ENCODE measurements around the gene HEATR5A. TPM values are rescaled to one million over a fixed set of nuclear protein-coding genes. Genes with fewer than 3 reads are reported as not detected.

Gene HEATR5A
- total and polyA plus RNA-seq, 4 donors: 10.9 to 54.0 (median 28.9) TPM

DNA sequence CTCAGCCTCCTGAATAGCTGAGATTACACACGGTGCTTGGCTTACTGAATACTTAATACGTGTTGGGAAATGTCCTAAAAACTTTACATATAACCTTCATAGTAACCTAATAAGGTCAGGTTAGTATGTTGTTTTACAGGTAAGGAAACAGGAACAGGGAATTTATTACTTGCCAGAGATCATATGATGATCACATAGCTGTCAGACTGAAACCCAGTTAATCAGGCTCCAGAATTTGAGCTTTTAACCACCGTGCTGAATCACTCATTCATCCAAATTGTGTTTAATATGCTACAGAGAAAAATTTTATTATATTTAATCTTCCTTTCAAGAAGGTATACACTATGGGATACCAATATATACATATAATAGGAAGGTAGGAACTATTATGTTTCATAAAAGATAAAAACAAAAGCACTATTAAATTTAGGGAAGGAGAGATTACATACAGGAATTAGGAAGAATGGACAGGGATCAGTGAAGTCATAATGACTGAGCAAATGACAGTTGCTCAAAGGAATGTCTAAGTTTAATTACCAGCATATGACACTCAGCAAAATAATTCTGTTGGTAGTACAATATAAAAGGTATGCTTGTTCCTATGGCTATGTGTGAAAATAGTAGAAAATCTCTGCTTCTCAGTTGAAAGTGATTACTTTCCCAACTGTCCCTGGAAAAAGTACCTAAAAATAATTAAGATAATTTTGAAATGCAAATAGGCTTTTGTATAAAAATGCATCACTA is 59.3 kb downstream of the HEATR5A start:
- Histone ChIP-seq H3K36me3 (ENCODE audit: control insufficient read depth in 4 of 4, insufficient read depth in 4 of 4, low read length in 4 of 4) (peaks cover 5 to 17% (median 13%) of the 10 kb centered on the region in 4 donors), H3K9me3 (ENCODE audit: control insufficient read depth in 4 of 4, insufficient read depth in 3 of 4, low read length in 3 of 4) (no peaks in the 10 kb centered on the region), H3K27me3 (ENCODE audit: control insufficient read depth in 3 of 3, insufficient read depth in 3 of 3, low read length in 2 of 3) (no peaks in the 10 kb centered on the region), H3K9ac (ENCODE audit: insufficient read depth in 1 of 2, low read length in 2 of 2) (no peak overlapping the region), H3K4me1 (ENCODE audit: control insufficient read depth in 5 of 5, insufficient read depth in 5 of 5, low read length in 5 of 5) (no peaks in the 10 kb centered on the region), H3K4me3 (no peak overlapping the region), H3K27ac (ENCODE audit: low read depth in 1 of 2, low read length in 1 of 2) (no peak overlapping the region)
- ATAC-seq (ENCODE audit: insufficient read depth, low FRiP score) (no peak), DNase-seq (no peak)
- TF ChIP-seq, protein P1, sequence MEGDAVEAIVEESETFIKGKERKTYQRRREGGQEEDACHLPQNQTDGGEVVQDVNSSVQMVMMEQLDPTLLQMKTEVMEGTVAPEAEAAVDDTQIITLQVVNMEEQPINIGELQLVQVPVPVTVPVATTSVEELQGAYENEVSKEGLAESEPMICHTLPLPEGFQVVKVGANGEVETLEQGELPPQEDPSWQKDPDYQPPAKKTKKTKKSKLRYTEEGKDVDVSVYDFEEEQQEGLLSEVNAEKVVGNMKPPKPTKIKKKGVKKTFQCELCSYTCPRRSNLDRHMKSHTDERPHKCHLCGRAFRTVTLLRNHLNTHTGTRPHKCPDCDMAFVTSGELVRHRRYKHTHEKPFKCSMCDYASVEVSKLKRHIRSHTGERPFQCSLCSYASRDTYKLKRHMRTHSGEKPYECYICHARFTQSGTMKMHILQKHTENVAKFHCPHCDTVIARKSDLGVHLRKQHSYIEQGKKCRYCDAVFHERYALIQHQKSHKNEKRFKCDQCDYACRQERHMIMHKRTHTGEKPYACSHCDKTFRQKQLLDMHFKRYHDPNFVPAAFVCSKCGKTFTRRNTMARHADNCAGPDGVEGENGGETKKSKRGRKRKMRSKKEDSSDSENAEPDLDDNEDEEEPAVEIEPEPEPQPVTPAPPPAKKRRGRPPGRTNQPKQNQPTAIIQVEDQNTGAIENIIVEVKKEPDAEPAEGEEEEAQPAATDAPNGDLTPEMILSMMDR (IDR thresholded peaks at IDR 0.05; ENCODE audit: control extremely low read depth, extremely low read depth): no peak
- 94 to 95% methylated on average over 3 of the region's 3 CpGs for WGBS, 2 donors

DNA sequence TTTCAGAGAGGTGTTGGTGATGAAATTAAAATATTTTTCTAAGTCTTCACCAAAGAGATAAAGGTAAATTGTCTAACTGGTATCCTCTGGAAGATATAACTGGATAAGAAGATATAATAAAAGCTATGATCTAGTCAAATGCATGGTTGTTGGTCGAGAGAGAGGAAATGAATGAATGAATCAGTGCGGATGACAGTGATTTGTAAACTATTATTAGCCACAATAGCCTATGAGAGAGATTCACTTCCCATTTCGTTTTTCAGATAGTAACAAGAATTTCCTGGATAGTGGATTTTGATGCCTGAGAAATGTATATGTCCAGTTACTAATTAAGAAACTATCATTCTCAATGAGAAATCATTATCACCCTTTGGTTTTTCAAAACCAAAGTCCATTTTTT is 63.1 kb downstream of the HEATR5A start:
- no peak for ATAC-seq (ENCODE audit: insufficient read depth, low FRiP score)
- Histone ChIP-seq H3K27me3 (ENCODE audit: control insufficient read depth in 3 of 3, insufficient read depth in 3 of 3, low read length in 2 of 3) (no peaks in the 10 kb centered on the region), H3K4me3 (no peak overlapping the region), H3K9ac (ENCODE audit: insufficient read depth in 1 of 2, low read length in 2 of 2) (no peak overlapping the region), H3K27ac (ENCODE audit: low read depth in 1 of 2, low read length in 1 of 2) (no peak overlapping the region), H3K9me3 (ENCODE audit: control insufficient read depth in 4 of 4, insufficient read depth in 3 of 4, low read length in 3 of 4) (no peaks in the 10 kb centered on the region), H3K4me1 (ENCODE audit: control insufficient read depth in 5 of 5, insufficient read depth in 5 of 5, low read length in 5 of 5) (no peaks in the 10 kb centered on the region), H3K36me3 (ENCODE audit: control insufficient read depth in 4 of 4, insufficient read depth in 4 of 4, low read length in 4 of 4) (peaks cover 5 to 13% (median 11%) of the 10 kb centered on the region in 4 donors)
- no peak for DNase-seq
- TF ChIP-seq, protein P1 (IDR thresholded peaks at IDR 0.05; ENCODE audit: control extremely low read depth, extremely low read depth): no peak
- WGBS, 2 donors: 44 to 60% methylated on average over 3 of the region's 3 CpGs

DNA sequence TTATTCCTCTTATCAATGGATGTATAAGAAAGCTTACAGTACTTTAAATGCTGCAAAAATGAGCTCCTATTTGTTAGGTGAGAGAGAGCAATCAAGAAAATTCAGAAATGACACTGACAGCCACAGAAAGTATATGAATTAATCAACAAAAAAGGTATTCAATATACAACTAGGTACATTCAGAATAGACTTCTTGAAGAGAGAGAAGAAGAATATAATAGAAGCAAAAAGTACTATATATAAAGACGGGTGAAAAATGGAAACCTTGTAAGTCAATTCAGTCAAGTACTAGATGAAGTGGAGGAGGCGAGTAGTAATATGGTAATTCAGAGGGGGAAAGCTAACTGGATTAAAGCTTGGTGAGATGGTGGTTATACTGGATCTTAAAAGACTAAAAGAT is 74.3 kb downstream of the HEATR5A start:
- H3K9ac ChIP-seq (ENCODE audit: insufficient read depth in 1 of 2, low read length in 2 of 2): no peak overlapping the region
- DNase-seq: no peak
- WGBS, 2 donors: 91 to 95% methylated on average over 2 of the region's 2 CpGs
- no peak for ATAC-seq (ENCODE audit: insufficient read depth, low FRiP score)
- H3K27me3 ChIP-seq (ENCODE audit: control insufficient read depth in 3 of 3, insufficient read depth in 3 of 3, low read length in 2 of 3): no peaks in the 10 kb centered on the region
- H3K9me3 ChIP-seq (ENCODE audit: control insufficient read depth in 4 of 4, insufficient read depth in 3 of 4, low read length in 3 of 4): no peaks in the 10 kb centered on the region
- no peak overlapping the region for H3K27ac ChIP-seq (ENCODE audit: low read depth in 1 of 2, low read length in 1 of 2)
- no peaks in the 10 kb centered on the region for H3K4me1 ChIP-seq (ENCODE audit: control insufficient read depth in 5 of 5, insufficient read depth in 5 of 5, low read length in 5 of 5)
- TF ChIP-seq, protein P1 (IDR thresholded peaks at IDR 0.05; ENCODE audit: control extremely low read depth, extremely low read depth): no peak
- no peak overlapping the region for H3K4me3 ChIP-seq
- H3K36me3 ChIP-seq (ENCODE audit: control insufficient read depth in 4 of 4, insufficient read depth in 4 of 4, low read length in 4 of 4): peaks cover 7 to 30% (median 14%) of the 10 kb centered on the region in 4 donors
